Astrocyte of the cerebellum (primary cell): ENCODE measurements around the gene LRRC42.
"Not testable (repeated sequence)": the region's sequence is repeated elsewhere in the genome, so short reads cannot be mapped to it uniquely, and the experiment has no call there.

Experiments
- DNase-seq: peaks from one replicate; pipeline ENCODE4 v3.0.0-alpha.2; 2011; ENCODE audit warnings: low read depth
- H3K4me3 ChIP-seq: 2 replicates; pipeline ENCODE4 v1.5.1; 2011; ENCODE audit warnings: mild to moderate bottlenecking, low read depth, low read length, moderate library complexity
- in situ Hi-C: cut with HindIII; loops from 2 replicates; pipeline ENCODE4 v1.10.0; 2017; ENCODE audit warnings: low sequenced_read_pairs
- TF ChIP-seq, protein P1 (sequence below): IDR thresholded peaks from 2 replicates; pipeline ENCODE4 v1.5.1; 2012; ENCODE audit warnings: low read length, low read depth, moderate library complexity, mild to moderate bottlenecking; ENCODE audit errors: missing control alignments

LRRC42 gene

DNA sequence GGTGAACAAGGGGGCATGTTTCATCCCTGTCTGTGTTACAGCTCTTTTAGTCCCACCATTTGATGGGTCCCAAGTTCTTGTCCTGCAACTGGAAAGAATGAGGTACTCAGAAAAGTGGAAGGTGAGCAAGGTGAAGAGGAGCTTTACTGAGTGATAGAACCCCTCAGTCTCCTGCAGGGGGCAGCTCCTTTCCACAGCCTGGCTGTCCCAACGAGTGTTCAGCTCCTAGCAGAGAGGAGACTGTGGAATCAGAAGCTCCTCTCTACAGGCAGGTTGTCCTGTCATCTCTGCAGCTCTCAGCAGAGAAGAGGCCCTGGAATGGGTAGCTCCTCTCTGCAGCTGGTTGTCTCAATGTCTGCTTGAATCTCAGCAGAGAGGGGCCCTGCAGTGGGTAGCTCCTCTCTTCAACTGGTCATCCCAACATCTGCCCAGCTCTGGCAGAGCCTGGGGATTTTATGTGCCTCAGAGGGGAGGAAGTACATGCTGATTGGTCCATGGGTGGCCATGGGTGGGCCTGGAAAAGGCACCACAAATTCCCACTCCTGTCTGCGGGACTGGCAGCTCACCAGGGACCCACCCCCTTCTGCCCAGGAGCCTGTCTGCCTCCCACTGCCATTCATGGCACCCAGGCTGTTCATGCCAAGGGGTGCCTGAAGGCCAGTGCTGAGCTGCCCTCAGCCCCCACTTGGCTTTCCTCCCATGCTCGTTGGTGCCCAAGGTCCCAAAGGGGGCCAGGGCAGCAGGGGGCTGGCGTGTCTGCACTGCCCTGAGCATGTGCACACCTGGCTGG, 46.1 kb downstream of the LRRC42 start:
- H3K4me3 ChIP-seq: no peak overlapping the region
- TF ChIP-seq, protein P1, sequence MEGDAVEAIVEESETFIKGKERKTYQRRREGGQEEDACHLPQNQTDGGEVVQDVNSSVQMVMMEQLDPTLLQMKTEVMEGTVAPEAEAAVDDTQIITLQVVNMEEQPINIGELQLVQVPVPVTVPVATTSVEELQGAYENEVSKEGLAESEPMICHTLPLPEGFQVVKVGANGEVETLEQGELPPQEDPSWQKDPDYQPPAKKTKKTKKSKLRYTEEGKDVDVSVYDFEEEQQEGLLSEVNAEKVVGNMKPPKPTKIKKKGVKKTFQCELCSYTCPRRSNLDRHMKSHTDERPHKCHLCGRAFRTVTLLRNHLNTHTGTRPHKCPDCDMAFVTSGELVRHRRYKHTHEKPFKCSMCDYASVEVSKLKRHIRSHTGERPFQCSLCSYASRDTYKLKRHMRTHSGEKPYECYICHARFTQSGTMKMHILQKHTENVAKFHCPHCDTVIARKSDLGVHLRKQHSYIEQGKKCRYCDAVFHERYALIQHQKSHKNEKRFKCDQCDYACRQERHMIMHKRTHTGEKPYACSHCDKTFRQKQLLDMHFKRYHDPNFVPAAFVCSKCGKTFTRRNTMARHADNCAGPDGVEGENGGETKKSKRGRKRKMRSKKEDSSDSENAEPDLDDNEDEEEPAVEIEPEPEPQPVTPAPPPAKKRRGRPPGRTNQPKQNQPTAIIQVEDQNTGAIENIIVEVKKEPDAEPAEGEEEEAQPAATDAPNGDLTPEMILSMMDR: no peak
- in situ Hi-C loops: no loop called here
- DNase-seq: no peak

DNA sequence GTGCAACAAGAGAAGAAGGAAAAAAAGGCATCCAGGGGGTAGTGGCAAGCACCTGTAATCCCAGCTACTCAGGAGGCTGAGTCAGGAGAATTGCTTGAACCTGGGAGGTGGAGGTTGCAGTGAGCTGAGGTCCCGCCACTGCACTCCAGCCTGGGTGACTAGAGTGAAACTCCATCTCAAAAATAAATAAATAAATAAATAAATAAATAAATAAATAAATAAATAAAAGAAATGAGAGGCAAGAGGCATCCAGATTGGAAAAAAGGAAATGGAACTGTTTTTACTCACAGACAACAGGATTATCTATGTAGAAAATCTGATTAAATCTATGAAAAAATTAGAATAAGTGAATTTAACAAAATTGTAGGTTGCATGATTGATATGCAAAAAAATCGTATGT, 48.4 kb downstream of the LRRC42 start:
- H3K4me3 ChIP-seq, in situ Hi-C loops, DNase-seq: not testable (repeated sequence)

DNA sequence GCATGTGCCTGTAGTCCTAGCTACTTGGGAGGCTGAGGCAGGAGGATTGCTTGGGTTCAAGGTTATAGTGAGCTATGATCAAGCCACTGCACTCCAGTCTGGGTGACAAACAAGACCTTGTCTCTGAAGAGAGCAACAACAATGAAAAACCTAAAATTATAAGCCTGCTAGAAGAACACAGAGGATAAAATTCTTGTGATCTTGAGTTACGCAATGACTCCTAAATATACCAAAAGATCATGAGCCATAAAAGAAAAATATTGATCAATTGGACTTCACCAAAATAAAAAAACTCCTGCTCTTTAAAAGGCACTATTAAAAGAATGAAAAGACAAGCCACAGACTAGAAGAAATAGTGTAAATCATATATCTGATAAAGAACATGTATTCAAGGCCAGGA, 49.5 kb downstream of the LRRC42 start:
- no peak overlapping the region for H3K4me3 ChIP-seq
- DNase-seq: no peak
- in situ Hi-C loops: no loop called here
- TF ChIP-seq, protein P1: no peak

DNA sequence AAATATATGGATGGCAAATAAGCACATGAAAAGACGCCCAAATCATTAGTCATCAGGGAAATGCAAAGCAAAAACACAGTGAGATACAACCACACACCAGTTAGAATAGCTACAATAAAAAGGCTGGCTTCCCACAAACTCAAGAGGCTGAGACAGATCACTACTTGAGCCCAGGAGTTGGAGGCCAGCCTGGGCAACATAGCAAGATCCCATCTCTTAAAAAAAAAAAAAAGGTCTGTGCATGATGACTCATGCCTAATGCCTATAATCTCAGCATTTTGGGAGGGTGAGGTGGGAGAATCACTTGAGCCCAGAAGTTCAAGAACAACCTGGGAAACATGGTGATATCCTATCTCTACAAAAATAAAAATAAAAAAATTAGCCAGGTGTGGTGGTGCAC, 52.1 kb downstream of the LRRC42 start:
- H3K4me3 ChIP-seq: no peak overlapping the region
- TF ChIP-seq, protein P1: no peak
- in situ Hi-C loops: no loop called here
- DNase-seq: no peak

DNA sequence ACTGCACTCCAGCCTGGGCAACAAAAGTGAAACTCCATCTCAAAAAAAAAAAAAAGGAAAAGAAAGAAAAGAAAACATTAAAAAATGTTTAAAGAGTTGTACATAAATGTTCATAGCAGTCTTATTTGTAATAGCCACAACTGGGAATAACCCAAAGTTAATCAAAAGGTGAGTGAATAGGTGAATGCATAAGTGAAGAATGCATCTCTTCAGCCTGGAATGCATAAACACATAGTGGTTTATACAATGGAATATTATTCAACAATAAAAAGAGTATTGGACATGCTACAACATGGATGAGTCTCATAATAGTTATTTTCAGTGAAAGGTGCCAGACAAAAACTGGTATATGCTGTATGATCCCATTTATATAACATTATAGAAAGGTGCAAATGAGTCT, 53.8 kb downstream of the LRRC42 start:
- H3K4me3 ChIP-seq: no peak overlapping the region
- no peak for DNase-seq
- in situ Hi-C loops: no loop called here
- TF ChIP-seq, protein P1: no peak

DNA sequence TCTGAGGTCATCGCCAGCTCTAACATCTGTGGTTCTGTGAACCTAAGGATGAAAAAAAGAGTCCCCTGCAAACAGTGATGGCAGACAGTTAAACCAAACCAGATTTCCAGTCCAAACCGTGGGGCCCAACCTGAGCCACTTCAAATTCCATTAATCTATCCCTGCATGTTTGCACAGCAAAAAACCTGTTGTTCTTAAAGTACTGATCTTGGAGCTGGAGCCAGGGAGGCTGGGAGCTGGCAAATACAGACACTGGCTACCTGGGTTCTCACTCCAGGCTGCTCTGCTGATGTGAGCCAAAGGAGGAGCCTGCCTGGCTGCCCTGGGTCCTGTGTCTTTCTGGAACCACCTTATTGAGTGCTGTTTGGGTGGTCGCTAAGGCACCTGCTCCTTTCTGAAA, 55.4 kb downstream of the LRRC42 start:
- no peak overlapping the region for H3K4me3 ChIP-seq
- in situ Hi-C loops: no loop called here
- TF ChIP-seq, protein P1: no peak
- DNase-seq: no peak

DNA sequence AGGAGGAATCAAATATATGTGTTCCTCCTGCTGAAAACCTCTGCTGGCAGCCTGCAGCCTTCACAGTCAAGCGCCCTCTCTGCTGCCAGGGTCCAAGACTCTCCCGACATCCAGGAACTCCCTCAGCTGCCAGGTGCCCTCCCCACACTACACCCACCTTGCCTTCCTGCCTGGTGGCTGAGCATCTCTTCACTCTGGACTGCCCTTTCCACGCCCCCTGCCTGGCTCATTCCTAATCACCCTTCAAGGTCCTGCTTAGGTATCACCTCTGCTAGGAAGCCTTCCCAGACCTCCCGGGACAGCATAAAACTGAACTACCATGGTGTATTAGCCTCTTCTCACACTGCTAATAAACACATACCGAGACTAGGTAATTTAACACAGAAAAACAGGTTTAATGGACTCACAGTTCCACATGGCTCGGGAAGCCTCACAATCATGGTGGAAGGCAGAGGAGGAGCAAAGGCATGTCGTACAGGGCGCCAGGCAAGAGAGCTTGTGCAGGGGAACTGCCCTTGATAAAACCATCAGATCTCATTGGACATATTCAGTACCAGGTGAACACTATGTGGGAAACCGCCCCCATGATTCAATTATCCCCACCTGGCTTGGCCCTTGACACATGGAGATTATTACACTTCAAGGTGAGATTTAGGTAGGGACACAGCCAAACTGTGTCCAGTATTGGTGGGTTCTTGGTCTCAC, 56.5 kb downstream of the LRRC42 start:
- DNase-seq: no peak
- H3K4me3 ChIP-seq: no peak overlapping the region
- TF ChIP-seq, protein P1: no peak
- in situ Hi-C loops: no loop called here
